H9 (cell line): ENCODE results near the gene DPF1. TPM values are rescaled to one million over a fixed set of nuclear protein-coding genes. Genes with fewer than 3 reads are reported as not detected.
A peak's percentile ranks its signal among the peaks of the same experiment; 100 is the strongest.

Experiments
- DNase-seq: peaks from one replicate; pipeline ENCODE4 v3.0.0-alpha.2; 2017
- H2AFZ ChIP-seq: one replicate; pipeline ENCODE4 v1.6.1; 2013; ENCODE audit warnings: mild to moderate bottlenecking, low read length, control low read depth, moderate library complexity
- H2AK5ac ChIP-seq: 2 replicates; pipeline ENCODE4 v1.6.1; 2013; ENCODE audit warnings: low read length, control low read depth, mixed read lengths; ENCODE audit not compliant: insufficient read length
- H2BK120ac ChIP-seq: one replicate; pipeline ENCODE4 v1.6.1; 2013; ENCODE audit warnings: low read depth, mild to moderate bottlenecking, low read length, control low read depth, inconsistent platforms; ENCODE audit not compliant: poor library complexity, severe bottlenecking
- H2BK12ac ChIP-seq: 2 replicates; pipeline ENCODE4 v1.6.1; 2013; ENCODE audit warnings: low read length, control low read depth, mixed read lengths, low read depth; ENCODE audit not compliant: insufficient read length
- H2BK15ac ChIP-seq: 2 replicates; pipeline ENCODE4 v1.6.1; 2013; ENCODE audit warnings: low read depth, low read length, control low read depth
- H2BK20ac ChIP-seq: one replicate; pipeline ENCODE4 v1.6.1; 2013; ENCODE audit warnings: low read depth, mild to moderate bottlenecking, low read length, control low read depth, inconsistent platforms; ENCODE audit not compliant: poor library complexity, severe bottlenecking
- H2BK5ac ChIP-seq: 2 replicates; pipeline ENCODE4 v1.6.1; 2013; ENCODE audit warnings: low read length, control low read depth, mixed read lengths; ENCODE audit not compliant: insufficient read length
- H3K14ac ChIP-seq: 2 replicates; pipeline ENCODE4 v1.6.1; 2013; ENCODE audit warnings: low read length, control low read depth; ENCODE audit not compliant: insufficient read depth
- H3K18ac ChIP-seq: 2 replicates; pipeline ENCODE4 v1.6.1; 2013; ENCODE audit warnings: low read depth, mild to moderate bottlenecking, mixed read lengths, low read length, control low read depth; ENCODE audit not compliant: insufficient read length
- H3K23ac ChIP-seq: 2 replicates; pipeline ENCODE4 v1.6.1; 2013; ENCODE audit warnings: low read length, control low read depth, mixed read lengths, low read depth; ENCODE audit not compliant: insufficient read length
- H3K23me2 ChIP-seq: 2 replicates; pipeline ENCODE4 v1.6.1; 2013; ENCODE audit warnings: low read depth, mild to moderate bottlenecking, mixed read lengths, low read length, control low read depth; ENCODE audit not compliant: insufficient read length, poor library complexity, severe bottlenecking
- H3K27ac ChIP-seq: 2 replicates; pipeline ENCODE4 v1.5.1; 2013; ENCODE audit warnings: low read length, control low read depth, mixed read lengths, low read depth; ENCODE audit not compliant: insufficient read length
- H3K27me3 ChIP-seq: 2 replicates; pipeline ENCODE4 v1.6.1; 2013; ENCODE audit warnings: low read length, control low read depth, inconsistent platforms; ENCODE audit not compliant: insufficient read depth
- H3K4ac ChIP-seq: 2 replicates; pipeline ENCODE4 v1.6.1; 2013; ENCODE audit warnings: low read depth, mild to moderate bottlenecking, control low read depth, inconsistent platforms, low read length, moderate library complexity
- H3K4me1 ChIP-seq: 2 replicates; pipeline ENCODE4 v1.6.1; 2013; ENCODE audit warnings: low read length, control low read depth, inconsistent platforms; ENCODE audit not compliant: insufficient read depth
- H3K4me2 ChIP-seq: 2 replicates; pipeline ENCODE4 v1.6.1; 2013; ENCODE audit warnings: low read length, control low read depth, mixed read lengths; ENCODE audit not compliant: insufficient read length, insufficient read depth
- H3K56ac ChIP-seq: 2 replicates; pipeline ENCODE4 v1.6.1; 2013; ENCODE audit warnings: low read depth, mild to moderate bottlenecking, mixed read lengths, low read length, control low read depth; ENCODE audit not compliant: insufficient read length
- H3K79me1 ChIP-seq: 2 replicates; pipeline ENCODE4 v1.6.1; 2013; ENCODE audit warnings: low read depth, mild to moderate bottlenecking, moderate library complexity, low read length, control low read depth, inconsistent platforms; ENCODE audit not compliant: insufficient read depth, poor library complexity, severe bottlenecking
- H3K79me2 ChIP-seq: 2 replicates; pipeline ENCODE4 v1.6.1; 2013; ENCODE audit warnings: low read length, control low read depth, inconsistent platforms; ENCODE audit not compliant: insufficient read depth
- H3K9ac ChIP-seq: 2 replicates; pipeline ENCODE4 v1.6.1; 2013; ENCODE audit warnings: low read length, control low read depth, mixed read lengths; ENCODE audit not compliant: insufficient read length; ENCODE audit errors: extremely low read depth
- H3K9me3 ChIP-seq: one replicate; pipeline ENCODE4 v1.6.1; 2013; ENCODE audit warnings: low read depth, low read length, inconsistent platforms; ENCODE audit not compliant: control insufficient read depth
- H3T11ph ChIP-seq: one replicate; pipeline ENCODE4 v1.6.1; 2013; ENCODE audit warnings: mild to moderate bottlenecking, low read length, control low read depth, inconsistent platforms
- H4K20me1 ChIP-seq: one replicate; pipeline ENCODE4 v1.6.1; 2013; ENCODE audit not compliant: control insufficient read depth, insufficient read length, insufficient read depth
- H4K5ac ChIP-seq: 2 replicates; pipeline ENCODE4 v1.6.1; 2013; ENCODE audit warnings: low read depth, mild to moderate bottlenecking, mixed read lengths, low read length, control low read depth; ENCODE audit not compliant: insufficient read length
- H4K8ac ChIP-seq: replicated peaks from 2 replicates; pipeline ENCODE4 v1.6.1; 2013; ENCODE audit warnings: low read length, control low read depth, mixed read lengths, low read depth; ENCODE audit not compliant: insufficient read length
- H4K91ac ChIP-seq: 2 replicates; pipeline ENCODE4 v1.6.1; 2013; ENCODE audit warnings: low read depth, mild to moderate bottlenecking, moderate library complexity, mixed read lengths, low read length, control low read depth; ENCODE audit not compliant: insufficient read length
- H3K27ac Mint-ChIP-seq, 3 experiments: 2 replicates in 2 of 3; 3 replicates in 1 of 3; pipeline ENCODE4 v1.8.0; 2020 to 2021; ENCODE audit warnings: mixed read lengths in 3 of 3, mild to moderate bottlenecking in 1 of 3, moderate library complexity in 1 of 3
- H3K27me3 Mint-ChIP-seq: 2 replicates; pipeline ENCODE4 v1.8.0; 2021; ENCODE audit warnings: low read depth, mild to moderate bottlenecking, moderate library complexity, mixed read lengths
- H3K36me3 Mint-ChIP-seq, 3 experiments: 2 replicates in 2 of 3; 3 replicates in 1 of 3; pipeline ENCODE4 v1.8.0; 2020 to 2021; ENCODE audit warnings: low read depth in 3 of 3, mixed read lengths in 3 of 3; ENCODE audit not compliant: insufficient read depth in 1 of 3
- H3K4me1 Mint-ChIP-seq, 2 experiments: 2 replicates each; pipeline ENCODE4 v1.8.0; 2020; ENCODE audit warnings: mixed read lengths in 2 of 2
- H3K4me3 Mint-ChIP-seq, 2 experiments: 2 replicates in 1 of 2; 3 replicates in 1 of 2; pipeline ENCODE4 v1.8.0; 2020 to 2021; ENCODE audit warnings: mild to moderate bottlenecking in 2 of 2, mixed read lengths in 2 of 2, moderate library complexity in 1 of 2
- H3K9me3 Mint-ChIP-seq, 2 experiments: 2 replicates in 1 of 2; 3 replicates in 1 of 2; pipeline ENCODE4 v1.8.0; 2020; ENCODE audit warnings: mild to moderate bottlenecking in 2 of 2, mixed read lengths in 2 of 2, moderate library complexity in 1 of 2
- CTCF ChIP-seq: fragments of 200-600 bp; sonication (generic); conservative IDR thresholded peaks from 3 replicates; pipeline ENCODE4 v1.8.0; 2021; ENCODE audit warnings: antibody characterized with exemption, mild to moderate bottlenecking
- WGBS: extraction: QIAGEN DNeasy Blood & Tissue Kit; methylation state at CpG from one replicate; pipeline ENCODE4 v1.1.7; 2013; ENCODE audit warnings: missing lambda C conversion rate, low lambda C conversion rate, mixed read lengths; ENCODE audit not compliant: insufficient read length; ENCODE audit errors: extremely low coverage; 5-methylcytosine and 5-hydroxymethylcytosine counted together
- total RNA-seq: library from RNA; stranded (reverse); gene quantifications from 2 replicates; pipeline ENCODE4 v1.2.1, GENCODE V29; 2021

Gene DPF1
- total RNA-seq, 1 experiment from 2014 or later = 12.0 TPM

GRCh38 chr19:38197937-38198704, 25.9 kb downstream of the DPF1 start:
- H3K56ac ChIP-seq = no peak overlapping the region
- no peak overlapping the region; the same call in 1 of the 2 replicates for H3K14ac ChIP-seq
- no peak overlapping the region for H2AFZ ChIP-seq
- H4K20me1 ChIP-seq = no peaks in the 10 kb centered on the region
- no peak overlapping the region for H3K18ac ChIP-seq
- no peaks in the 10 kb centered on the region for H3K79me1 ChIP-seq
- Mint-ChIP-seq H3K36me3 (peaks cover 14 to 38% (median 24%) of the 10 kb centered on the region in 3 experiments), H3K27me3 (peaks cover 1% of the 10 kb centered on the region; the same call in 1 of the 2 replicates), H3K27ac (peak overlapping the region in 1 of 3 experiments; percentile 39; a peak in 2 of 7 replicates), H3K4me1 (no peaks in the 10 kb centered on the region), H3K4me3 (no peak overlapping the region), H3K9me3 (no peaks in the 10 kb centered on the region; a peak in 1 of 5 replicates)
- no peak overlapping the region for H3K4ac ChIP-seq
- H3K23ac ChIP-seq = no peak overlapping the region
- no peak overlapping the region for H4K5ac ChIP-seq
- no peaks in the 10 kb centered on the region for H3K4me1 ChIP-seq
- H2BK20ac ChIP-seq = no peak overlapping the region
- no peaks in the 10 kb centered on the region for H3K27me3 ChIP-seq
- no peak for TF ChIP-seq CTCF
- no peak overlapping the region for H2BK5ac ChIP-seq
- no peak overlapping the region for H4K8ac ChIP-seq
- DNase-seq = peak; percentile 26
- no peak overlapping the region for H2BK120ac ChIP-seq
- no peak overlapping the region for H2AK5ac ChIP-seq
- H3T11ph ChIP-seq = no peak overlapping the region
- no CpG with 5 or more reads among the region's 25 CpGs for WGBS
- H4K91ac ChIP-seq = no peak overlapping the region
- H3K23me2 ChIP-seq = no peaks in the 10 kb centered on the region
- H3K9me3 ChIP-seq = no peaks in the 10 kb centered on the region
- no peaks in the 10 kb centered on the region for H3K79me2 ChIP-seq
- no peak overlapping the region for H3K4me2 ChIP-seq
- H3K27ac ChIP-seq = no peak overlapping the region
- no peak overlapping the region for H3K9ac ChIP-seq
- H2BK12ac ChIP-seq = no peak overlapping the region
- H2BK15ac ChIP-seq = no peak overlapping the region
